Erythroblast (primary cell): Measurements from ENCODE around the gene STT3B.

Experiments used
- GATA1 ChIP-seq: IDR thresholded peaks from 2 replicates; pipeline ENCODE4 v1.6.1; 2011; ENCODE audit warnings: low read depth, mild to moderate bottlenecking, control low read depth, low read length, moderate library complexity
- POLR2A ChIP-seq: IDR thresholded peaks from 2 replicates; pipeline ENCODE4 v1.6.1; 2011; ENCODE audit warnings: mild to moderate bottlenecking, low read length

GRCh38 chr3:31664031-31664430 is 131.3 kb downstream of the STT3B start:
- TF ChIP-seq POLR2A (no peak), GATA1 (no peak)
